ENCODE results near the gene KIZ.

DNA sequence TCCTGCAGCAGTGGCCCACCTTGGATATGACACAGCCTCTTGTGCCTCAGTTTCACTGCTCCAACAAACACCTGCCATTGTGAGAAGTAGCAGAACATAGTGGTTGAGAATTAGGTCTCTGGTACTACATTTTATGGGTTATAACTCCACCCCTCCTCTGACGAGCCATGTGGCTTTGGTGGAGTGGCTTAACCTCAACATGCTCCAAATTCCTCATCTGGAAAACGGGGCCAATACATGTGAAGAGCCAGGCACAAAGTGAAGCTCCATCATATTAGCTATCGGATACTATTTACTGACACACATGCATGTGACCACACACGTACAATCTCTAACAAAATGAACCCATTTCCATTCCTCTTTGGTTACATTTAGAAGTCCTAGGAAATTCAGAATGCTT is 8.4 kb upstream of the KIZ start:
- TF ChIP-seq, protein P1, sequence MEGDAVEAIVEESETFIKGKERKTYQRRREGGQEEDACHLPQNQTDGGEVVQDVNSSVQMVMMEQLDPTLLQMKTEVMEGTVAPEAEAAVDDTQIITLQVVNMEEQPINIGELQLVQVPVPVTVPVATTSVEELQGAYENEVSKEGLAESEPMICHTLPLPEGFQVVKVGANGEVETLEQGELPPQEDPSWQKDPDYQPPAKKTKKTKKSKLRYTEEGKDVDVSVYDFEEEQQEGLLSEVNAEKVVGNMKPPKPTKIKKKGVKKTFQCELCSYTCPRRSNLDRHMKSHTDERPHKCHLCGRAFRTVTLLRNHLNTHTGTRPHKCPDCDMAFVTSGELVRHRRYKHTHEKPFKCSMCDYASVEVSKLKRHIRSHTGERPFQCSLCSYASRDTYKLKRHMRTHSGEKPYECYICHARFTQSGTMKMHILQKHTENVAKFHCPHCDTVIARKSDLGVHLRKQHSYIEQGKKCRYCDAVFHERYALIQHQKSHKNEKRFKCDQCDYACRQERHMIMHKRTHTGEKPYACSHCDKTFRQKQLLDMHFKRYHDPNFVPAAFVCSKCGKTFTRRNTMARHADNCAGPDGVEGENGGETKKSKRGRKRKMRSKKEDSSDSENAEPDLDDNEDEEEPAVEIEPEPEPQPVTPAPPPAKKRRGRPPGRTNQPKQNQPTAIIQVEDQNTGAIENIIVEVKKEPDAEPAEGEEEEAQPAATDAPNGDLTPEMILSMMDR (IDR thresholded peaks at IDR 0.05): no peak
- TF ChIP-seq POLR2A (IDR thresholded peaks at IDR 0.05): no peak

Data from heart left ventricle (tissue), 13 donors.